Activated CD4-positive, alpha-beta T cell treated with anti-CD3 and anti-CD28 coated beads, Interleukin-2, Interleukin-4, amounts not matched to agents 100 ng/mL and 50 ng/mL, durations not matched to agents 16 hours and 8 hours (primary cell): ENCODE results near the gene EREG.

Experiments used
- DNase-seq: peaks from one replicate; pipeline ENCODE4 v3.0.0-alpha.2; 2020; ENCODE audit warnings: low spot score

The EREG gene

GRCh38 chr4:74428276-74428675 lies 63.3 kb downstream of the EREG start:
- no peak for DNase-seq

- no peak for DNase-seq
Observed at GRCh38 chr4:74431113-74431826, 66.3 kb downstream of the EREG start.

GRCh38 chr4:74433043-74433442 lies 68.1 kb downstream of the EREG start:
- DNase-seq = no peak

- DNase-seq = no peak
Observed at GRCh38 chr4:74433541-74434172, 68.7 kb downstream of the EREG start.

GRCh38 chr4:74435296-74435695 lies 70.4 kb downstream of the EREG start:
- no peak for DNase-seq

GRCh38 chr4:74437866-74438265 lies 72.9 kb downstream of the EREG start:
- no peak for DNase-seq
